RWPE1 (cell line): Measurements from ENCODE around the gene MEGF8.
A peak's percentile ranks its signal among the peaks of the same experiment; 100 is the strongest.
"Not testable (repeated sequence)": the region's sequence is repeated elsewhere in the genome, so short reads cannot be mapped to it uniquely, and the experiment has no call there.

Source experiments
- CTCF ChIA-PET: fragments of 350-600 bp; sonication (Branson Sonifier 250); formaldehyde crosslinking; extraction: SDS; loops from one replicate; lab custom pipeline; 2021; lab: Yijun Ruan, JAX
- POLR2A ChIA-PET: fragments of 400-600 bp; formaldehyde crosslinking; extraction: SDS; loops from one replicate; lab custom pipeline; 2020; ENCODE audit warnings: antibody characterized with exemption; ENCODE audit not compliant: low non-redundant PET; lab: Yijun Ruan, JAX
- DNase-seq: peaks from one replicate; pipeline ENCODE4 v3.0.0; 2012; ENCODE audit warnings: low spot score
- H3K27ac ChIP-seq: fragments of 450-650 bp; 2 replicates; pipeline ENCODE4 v1.5.1; 2017
- TF ChIP-seq, protein P1 (sequence below): fragments of 450-650 bp; conservative IDR thresholded peaks from 2 replicates; pipeline ENCODE4 v1.5.1; 2017; ENCODE audit warnings: low read depth, mild to moderate bottlenecking

The MEGF8 gene

DNA sequence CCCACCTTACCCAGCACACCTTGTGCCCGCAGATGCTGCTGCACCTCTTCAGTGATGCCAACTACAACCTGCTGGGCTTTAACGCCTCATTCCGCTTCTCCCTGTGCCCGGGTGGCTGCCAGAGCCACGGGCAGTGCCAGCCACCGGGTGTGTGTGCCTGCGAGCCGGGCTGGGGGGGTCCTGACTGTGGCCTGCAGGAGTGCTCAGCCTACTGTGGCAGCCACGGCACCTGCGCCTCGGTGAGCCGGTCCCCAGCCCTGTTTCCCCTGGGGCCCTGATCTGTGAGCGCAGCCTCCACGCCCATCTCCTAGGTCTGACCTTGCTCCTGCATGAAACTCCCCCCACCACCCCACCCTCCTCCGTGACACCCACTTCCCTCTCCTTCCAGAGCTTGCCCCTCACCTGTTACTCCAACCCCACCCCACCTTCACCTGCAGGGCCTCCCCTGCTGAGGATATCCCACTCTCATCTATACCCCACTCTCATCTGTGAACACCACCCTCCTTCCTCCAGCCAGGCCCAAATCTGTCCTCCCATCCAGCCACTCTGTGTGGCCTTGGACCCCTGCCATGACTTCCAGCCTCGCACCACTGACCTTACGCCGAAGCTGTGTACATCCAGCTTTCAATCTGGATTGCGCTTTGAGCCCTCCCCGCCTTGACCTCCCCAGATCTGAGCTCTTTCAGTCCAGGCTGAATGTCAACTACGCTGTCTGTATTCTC lies 8.7 kb downstream of the MEGF8 start:
- CTCF ChIA-PET, result no interaction called here
- TF ChIP-seq, protein P1, sequence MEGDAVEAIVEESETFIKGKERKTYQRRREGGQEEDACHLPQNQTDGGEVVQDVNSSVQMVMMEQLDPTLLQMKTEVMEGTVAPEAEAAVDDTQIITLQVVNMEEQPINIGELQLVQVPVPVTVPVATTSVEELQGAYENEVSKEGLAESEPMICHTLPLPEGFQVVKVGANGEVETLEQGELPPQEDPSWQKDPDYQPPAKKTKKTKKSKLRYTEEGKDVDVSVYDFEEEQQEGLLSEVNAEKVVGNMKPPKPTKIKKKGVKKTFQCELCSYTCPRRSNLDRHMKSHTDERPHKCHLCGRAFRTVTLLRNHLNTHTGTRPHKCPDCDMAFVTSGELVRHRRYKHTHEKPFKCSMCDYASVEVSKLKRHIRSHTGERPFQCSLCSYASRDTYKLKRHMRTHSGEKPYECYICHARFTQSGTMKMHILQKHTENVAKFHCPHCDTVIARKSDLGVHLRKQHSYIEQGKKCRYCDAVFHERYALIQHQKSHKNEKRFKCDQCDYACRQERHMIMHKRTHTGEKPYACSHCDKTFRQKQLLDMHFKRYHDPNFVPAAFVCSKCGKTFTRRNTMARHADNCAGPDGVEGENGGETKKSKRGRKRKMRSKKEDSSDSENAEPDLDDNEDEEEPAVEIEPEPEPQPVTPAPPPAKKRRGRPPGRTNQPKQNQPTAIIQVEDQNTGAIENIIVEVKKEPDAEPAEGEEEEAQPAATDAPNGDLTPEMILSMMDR, result no peak
- no peak for DNase-seq
- H3K27ac ChIP-seq, result peak overlapping the region; percentile 14
- POLR2A ChIA-PET, result no interaction called here

DNA sequence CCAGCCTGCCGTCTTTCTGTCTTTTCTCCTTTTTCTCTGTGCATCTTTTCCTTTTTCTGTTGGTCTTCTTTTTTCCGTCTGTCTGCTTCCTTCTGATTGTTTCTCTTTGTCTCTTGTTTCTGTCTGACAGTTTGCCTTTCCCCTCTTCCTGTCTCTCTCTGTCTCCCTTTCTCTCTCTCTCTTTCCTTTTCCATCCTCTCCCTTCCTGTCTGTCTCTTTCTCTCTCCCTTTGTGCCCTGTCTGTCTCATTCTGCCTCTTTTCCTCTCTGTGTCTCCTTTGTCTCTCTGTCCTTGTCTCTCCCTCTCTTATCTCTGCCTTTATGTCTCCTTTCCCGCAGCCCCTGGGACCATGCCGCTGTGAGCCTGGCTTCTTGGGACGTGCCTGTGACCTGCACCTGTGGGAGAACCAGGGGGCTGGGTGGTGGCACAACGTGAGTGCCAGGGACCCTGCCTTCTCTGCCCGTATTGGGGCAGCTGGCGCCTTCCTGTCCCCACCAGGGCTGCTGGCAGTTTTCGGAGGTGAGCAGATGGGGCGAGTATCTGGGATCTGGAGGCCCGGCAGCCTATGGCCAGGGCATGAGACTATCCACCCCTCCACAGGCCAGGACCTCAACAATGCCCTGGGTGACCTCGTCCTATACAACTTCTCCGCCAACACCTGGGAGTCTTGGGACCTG lies 9.4 kb downstream of the MEGF8 start:
- peak overlapping the region; percentile 23; the same call in 1 of the 2 replicates for H3K27ac ChIP-seq
- DNase-seq, result no peak
- POLR2A ChIA-PET, result no interaction called here
- CTCF ChIA-PET, result no interaction called here
- TF ChIP-seq, protein P1, result no peak

DNA sequence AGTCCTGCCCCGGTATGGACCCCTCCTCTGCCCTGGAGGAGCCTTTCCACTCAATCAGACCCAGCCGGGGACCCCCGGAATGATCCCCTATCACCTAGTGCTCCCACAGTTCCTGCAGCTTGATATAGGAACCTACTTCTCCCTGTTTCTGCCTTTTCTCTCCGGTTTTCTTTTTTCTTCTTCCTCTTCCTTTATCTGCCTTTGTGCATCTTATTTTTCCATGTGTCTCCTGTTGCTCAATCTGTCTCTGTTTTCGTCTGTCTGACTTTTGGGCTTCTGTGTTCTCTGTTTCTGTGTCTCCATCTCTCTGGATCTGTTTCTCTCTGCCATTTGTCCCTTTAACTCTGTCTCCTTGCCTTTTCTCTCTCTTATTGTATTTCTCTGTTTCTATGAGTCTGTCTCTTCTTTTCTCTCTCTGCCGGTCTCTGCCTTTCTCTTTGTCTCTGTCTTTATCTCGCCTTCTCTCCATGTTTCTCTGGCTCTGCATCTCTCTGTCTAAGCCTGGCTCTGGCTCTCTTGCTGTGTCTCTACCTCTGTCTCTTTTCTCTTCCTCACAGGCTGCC lies 10.0 kb downstream of the MEGF8 start:
- TF ChIP-seq, protein P1, result no peak
- no peak for DNase-seq
- H3K27ac ChIP-seq, result peak overlapping the region; percentile 23; the same call in 1 of the 2 replicates
- ChIA-PET POLR2A (no interaction called here), CTCF (no interaction called here)

DNA sequence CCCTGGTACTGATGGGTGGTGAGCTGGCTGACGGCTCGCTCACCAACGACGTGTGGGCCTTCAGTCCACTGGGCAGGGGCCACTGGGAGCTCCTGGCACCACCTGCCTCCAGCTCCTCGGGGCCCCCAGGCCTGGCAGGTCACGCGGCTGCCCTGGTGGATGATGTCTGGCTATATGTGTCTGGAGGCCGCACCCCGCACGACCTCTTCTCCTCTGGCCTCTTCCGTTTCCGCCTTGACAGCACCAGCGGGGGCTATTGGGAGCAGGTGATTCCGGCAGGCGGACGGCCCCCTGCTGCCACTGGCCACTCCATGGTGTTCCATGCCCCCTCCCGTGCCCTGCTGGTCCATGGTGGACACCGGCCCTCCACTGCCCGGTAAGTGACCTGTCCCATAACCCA lies 10.5 kb downstream of the MEGF8 start:
- ChIA-PET CTCF (no interaction called here), POLR2A (no interaction called here)
- H3K27ac ChIP-seq, result no peak overlapping the region
- DNase-seq, result no peak
- TF ChIP-seq, protein P1, result no peak

DNA sequence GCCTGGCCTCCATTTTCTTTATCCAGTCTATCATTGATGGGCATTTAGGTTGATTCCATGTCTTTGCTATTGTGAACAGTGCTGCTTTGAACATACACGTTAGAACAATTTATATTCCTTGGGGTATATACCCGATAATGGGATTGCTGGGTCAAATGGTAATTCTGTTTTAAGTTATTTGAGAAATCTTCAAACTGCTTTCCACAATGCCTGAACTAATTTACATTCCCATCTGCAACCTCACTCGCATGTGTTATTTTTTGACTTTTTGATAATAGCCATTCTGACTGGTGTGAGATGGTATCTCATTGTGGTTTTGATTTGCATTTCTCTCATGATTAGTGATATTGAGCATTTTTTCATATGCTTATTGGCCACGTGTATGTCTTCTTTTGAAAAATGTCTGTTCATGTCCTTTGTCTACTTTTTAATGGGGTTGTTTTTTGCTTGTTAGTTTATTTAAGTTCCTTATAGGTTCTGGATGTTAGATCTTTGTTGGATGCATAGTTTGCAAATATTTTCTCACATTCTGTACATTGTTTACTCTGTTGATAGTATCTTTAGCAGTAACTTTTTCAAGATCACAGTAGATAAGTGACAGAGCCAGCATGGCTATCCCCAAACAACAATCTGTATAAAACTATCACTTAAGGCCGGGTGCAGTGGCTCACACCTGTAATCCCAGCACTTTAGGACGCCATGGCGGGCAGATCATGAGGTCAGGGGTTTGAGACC lies 13.9 kb downstream of the MEGF8 start:
- POLR2A ChIA-PET, CTCF ChIA-PET, DNase-seq, H3K27ac ChIP-seq: not testable (repeated sequence)

DNA sequence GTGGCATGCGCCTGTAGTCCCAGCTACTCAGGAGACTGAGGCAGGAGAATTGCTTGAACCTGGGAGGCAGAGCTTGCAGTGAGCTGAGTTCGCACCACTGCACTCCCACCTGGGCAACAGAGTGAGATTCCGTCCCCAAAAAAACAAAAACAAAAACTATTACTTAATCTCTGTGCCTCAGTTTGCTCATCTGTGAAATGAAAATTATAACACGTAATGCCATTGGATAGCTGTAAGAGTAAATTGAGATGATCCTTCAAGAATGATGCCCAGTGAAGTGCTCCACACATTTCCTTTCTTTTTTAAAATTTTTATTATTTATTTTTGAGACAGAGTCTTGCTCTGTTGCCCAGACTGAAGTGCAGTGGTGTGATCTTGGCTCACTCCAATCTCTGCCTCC lies 14.5 kb downstream of the MEGF8 start:
- DNase-seq, CTCF ChIA-PET, H3K27ac ChIP-seq, POLR2A ChIA-PET: not testable (repeated sequence)

DNA sequence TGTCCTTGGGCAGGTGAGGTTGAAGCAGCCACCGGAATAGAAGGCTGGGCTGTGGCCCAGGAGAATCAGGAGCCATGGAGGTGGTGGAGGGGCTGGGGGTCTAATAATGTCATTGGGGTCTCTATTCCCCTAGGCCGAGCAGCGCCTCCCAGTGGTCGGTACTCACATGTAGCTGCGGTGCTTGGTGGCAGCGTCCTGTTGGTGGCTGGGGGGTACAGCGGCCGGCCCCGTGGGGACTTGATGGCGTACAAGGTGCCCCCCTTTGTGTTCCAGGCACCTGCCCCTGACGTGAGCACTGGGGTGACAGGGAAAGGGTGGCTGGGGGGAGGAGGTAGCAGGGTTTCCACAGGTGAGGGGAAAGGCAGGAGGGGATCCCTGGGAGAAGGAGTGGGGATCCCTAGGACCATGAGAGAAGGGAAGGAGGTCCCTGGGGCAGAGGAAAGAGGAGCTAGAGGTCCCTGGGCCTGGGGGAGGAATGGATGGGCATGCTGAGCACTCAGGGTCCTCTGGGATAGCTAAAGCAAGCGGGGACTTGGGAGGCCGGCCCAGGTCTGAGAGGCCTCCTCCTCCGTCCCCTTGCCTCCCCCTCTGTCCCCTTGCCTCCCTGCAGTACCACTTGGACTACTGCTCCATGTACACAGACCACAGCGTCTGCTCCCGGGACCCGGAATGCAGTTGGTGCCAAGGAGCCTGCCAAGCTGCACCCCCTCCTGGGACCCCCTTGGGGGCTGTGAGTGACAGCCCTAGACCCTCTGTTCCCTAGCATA lies 18.1 kb downstream of the MEGF8 start:
- DNase-seq, result no peak
- CTCF ChIA-PET, result no interaction called here
- H3K27ac ChIP-seq, result no peak overlapping the region; the same call in 1 of the 2 replicates
- POLR2A ChIA-PET, result no interaction called here
- TF ChIP-seq, protein P1, result no peak
